GM18868 (cell line): ENCODE measurements around the gene ST3GAL3.

Experiments used
- ATAC-seq: cut with Tn5 transposase; IDR thresholded peaks from one replicate; pipeline ENCODE4 v1.9.1; 2021; ENCODE audit warnings: mild to moderate bottlenecking, moderate library complexity; ENCODE audit not compliant: unreplicated experiment

Gene ST3GAL3

DNA sequence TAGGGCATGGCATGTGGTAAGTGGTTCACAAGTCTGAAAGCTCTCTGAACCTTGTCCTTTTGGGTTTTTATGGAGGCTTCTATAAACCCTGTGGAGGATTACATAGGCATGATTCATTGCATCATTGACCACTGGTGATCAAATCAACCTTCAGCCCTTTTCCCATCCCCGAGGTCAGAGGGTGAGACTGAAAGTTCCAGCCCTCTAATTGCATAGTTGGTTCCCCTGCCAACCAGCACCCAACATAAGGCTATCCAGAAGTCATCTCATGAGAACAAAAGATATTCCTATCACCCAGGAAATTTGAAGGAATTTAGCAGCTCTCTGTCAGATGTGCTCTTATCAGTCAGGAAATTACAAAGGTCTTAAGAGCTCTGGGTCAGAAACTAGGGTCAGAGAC, 136.8 kb downstream of the ST3GAL3 start:
- ATAC-seq: no peak

GRCh38 chr1:43847290-43847689, 140.0 kb downstream of the ST3GAL3 start:
- no peak for ATAC-seq

DNA sequence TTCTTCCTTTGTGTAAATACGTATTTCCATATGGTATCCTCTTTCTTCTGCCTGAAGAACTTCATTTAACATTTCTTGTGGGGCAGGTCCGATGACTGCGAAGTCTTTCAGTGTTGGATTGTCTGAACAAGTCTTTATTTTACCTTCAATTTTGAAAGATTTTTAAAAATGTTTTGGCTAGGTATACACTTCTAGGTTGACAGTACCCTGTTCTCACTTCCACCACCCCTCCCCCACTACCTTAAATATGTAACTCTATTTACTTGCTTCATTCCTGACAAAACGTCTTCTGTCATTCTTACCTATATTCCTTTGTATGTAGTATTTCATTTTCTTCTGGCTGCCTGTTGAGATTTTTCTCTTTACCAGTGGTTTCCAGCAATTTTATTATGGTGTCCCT, 140.5 kb downstream of the ST3GAL3 start:
- no peak for ATAC-seq

DNA sequence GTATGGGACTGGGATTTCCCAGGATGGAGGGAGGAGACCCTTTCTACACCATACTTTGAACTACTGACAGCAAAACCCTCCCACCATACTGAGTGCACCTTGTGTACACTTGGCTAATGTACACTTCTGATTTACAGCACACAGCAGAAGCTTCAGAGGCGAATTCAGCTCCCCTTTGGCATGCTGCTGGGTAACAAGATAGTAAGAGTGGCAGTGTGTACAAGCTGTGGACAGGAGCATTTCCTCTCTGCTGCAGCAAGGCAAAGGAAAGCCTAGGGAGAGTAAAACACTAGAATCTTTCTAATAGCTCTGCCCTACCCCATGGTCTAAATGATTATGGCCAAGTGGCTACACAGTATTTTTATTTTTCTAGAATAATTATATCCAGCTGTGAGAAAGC, 142.3 kb downstream of the ST3GAL3 start:
- no peak for ATAC-seq

- ATAC-seq: no peak
Measured at GRCh38 chr1:43850591-43851233, 143.4 kb downstream of the ST3GAL3 start.

DNA sequence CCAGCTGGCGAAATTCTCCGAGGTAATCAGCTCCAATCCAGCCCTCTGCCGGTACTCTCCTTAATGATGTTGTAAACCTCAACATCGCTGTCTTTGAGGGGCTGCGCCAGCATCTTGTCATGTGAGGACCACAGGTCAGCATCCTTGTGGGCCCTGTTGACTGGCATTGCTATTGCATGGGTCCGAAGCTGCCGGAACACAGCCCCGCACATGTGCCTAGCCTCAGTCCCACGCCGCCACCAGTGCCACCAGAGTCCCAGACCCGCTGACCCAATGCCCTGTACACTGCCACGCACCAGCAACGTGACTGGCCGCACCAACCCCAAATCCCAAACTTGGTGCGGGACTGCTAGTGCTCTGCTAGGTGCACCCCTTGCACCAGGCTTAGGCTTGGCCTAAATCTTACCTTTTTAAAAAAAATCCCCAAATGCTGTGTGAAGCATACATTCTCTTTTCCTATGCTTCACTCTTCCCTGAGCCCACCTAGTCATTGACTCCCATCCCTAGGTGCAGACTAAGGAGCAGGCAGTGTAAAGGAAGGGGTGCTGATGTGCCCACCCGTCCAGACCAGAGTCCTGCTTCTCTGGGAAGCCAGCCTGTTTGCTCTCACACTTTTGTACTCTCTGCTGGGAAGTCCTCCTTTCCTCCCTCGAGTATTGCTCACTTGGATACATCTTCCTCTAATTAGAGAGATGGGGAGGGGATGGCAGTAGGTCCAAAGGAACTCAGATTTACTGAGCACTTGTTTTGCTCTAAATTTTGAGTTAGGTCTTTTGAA, 144.4 kb downstream of the ST3GAL3 start:
- no peak for ATAC-seq

DNA sequence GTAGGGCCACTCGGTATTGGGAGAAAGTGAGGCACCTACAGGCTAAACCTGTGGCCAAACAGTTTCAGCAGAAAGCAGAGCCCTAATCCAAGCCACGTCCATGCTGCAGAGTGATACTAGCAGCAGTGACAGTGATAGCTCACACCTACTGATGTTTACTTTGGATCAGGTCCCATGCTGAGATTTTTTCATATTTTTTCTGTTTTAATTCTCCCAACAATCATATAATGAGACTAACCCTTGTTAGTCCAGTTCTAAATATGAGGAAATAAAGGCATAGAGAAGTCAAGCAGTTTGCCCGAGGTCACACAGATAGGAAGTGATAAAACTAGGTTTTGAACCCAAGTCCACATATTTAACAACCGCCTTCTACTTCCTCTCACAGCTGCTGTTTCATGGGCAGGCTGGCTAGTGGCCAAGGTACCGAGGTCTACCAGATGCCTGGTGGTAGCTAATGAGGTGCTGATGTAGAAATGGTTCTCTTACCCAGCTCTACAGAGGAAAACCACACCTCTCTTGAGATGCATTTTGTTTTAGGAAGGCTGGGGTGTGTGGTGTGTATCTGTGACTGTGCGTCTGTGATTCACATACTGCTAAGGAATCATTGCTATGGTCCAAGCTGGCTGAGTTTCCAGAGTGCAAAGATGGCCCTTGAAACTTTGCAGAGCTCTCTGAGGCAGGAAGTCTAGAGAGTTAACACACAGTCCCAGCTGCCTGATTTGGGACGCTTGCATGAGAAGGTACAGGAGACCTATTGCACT, 146.0 kb downstream of the ST3GAL3 start:
- peak; percentile 62 for ATAC-seq

GRCh38 chr1:43854473-43854872, 147.1 kb downstream of the ST3GAL3 start:
- ATAC-seq: no peak

DNA sequence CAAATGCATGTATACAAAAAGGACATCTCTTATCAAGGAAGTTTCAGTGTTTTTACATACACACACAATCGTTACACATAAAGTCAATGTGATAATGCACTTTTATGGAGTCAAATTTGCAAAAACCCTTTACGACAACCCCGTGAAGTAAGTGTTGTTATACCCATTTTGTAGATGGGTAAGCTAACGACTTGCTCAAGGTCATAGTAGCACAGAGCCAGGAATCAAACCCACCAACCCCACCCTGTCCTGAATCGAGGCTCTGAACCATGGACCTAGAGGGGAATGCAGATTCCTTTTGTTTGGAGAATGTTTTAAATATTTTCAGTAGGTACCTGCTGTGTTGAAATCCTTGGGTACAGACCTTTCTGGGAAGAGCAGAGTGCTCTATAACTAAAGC, 148.9 kb downstream of the ST3GAL3 start:
- no peak for ATAC-seq

GRCh38 chr1:43857163-43857562, 149.8 kb downstream of the ST3GAL3 start:
- ATAC-seq: no peak

GRCh38 chr1:43858324-43858723, 151.0 kb downstream of the ST3GAL3 start:
- ATAC-seq: no peak

DNA sequence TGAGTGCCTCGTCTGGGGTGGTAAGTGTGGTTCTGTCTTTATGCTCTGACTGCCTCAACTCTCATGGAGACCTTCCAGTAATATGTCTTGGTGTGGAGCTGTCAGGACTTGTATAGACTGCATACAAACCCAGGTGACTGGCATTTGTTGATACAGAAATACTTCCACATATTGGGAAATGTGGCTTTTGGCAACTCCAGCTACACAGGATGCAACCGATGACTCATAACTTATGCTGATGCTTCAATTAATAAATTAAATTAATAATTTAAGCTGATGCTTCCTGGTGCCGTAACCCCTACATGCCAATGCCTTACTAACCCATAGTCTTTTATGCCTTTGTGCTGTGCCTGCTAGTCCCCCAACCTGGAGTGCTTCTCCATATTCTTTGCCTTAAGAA, 154.0 kb downstream of the ST3GAL3 start:
- ATAC-seq: no peak

DNA sequence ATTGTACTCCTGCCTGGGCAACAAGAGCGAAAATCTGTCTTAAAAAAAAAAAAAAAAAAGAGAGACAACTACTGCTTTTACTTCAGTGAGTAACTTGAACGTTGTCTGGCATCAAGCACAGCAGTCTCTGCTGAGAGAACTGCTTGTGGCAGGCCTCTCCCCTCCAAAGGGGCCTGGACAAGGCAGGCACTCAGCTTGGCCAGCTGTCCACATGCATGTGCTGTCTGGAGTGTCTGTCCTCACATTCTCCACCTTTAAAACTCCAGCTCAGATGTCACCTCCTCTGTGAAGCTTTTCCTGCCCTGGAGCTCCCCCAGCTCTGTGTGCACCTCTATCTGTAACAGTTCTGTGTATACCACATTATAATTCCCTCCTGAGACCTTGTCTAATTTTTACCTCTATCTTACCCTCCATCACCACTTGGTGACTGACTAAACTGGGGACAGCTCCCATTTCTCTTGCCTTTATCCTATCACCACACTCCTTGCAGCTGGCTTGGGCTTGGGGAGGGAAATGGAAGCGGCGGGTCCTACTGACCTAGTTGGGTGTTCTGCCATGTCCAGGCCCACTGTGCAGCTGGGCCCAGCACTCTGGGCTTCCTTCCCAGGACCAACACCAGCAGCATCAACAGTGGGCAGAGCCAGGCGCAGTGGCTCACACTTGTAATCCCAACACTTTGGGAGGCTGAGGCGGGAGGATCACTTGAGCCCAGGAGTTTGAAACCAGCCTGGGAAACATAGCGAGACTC, 154.8 kb downstream of the ST3GAL3 start:
- ATAC-seq: no peak

- ATAC-seq: no peak
Measured at GRCh38 chr1:43864111-43865045, 157.0 kb downstream of the ST3GAL3 start.

DNA sequence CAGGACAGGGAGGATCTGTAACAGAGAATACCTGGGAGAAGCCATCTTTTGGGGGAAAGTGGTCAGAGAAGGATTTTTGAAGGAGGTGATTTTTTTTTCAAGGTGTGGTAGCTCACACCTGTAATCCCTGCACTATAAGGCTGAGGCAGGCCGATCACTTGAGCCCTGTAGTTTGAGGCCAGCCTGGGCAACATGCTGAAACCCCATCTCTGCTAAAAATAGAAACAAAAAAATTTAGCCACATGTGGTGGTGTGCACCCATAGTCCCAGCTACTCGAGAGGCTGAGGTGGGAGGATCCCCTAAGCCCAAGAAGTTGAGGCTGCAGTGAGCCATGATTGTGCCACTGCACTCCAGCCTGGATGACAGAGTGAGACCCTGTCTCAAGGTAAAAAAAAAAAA, 158.9 kb downstream of the ST3GAL3 start:
- no peak for ATAC-seq

GRCh38 chr1:43867976-43868740, 160.8 kb downstream of the ST3GAL3 start:
- ATAC-seq: no peak

DNA sequence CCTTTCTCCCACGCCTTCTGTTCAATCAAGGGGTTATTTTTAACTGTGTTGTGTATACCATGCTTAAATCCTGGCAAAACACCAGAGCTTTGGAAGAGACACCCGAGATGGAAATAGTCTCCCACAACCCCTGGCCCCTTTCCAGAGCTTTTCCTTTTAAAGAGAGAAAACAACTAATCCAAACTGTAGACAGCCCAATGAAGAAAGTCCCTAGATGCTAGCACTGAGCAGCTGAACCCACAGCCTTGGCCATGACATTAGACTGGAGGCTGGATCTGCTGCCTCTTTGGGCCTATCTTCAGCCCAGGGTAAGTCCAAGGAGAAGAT, 161.4 kb downstream of the ST3GAL3 start:
- ATAC-seq: no peak

DNA sequence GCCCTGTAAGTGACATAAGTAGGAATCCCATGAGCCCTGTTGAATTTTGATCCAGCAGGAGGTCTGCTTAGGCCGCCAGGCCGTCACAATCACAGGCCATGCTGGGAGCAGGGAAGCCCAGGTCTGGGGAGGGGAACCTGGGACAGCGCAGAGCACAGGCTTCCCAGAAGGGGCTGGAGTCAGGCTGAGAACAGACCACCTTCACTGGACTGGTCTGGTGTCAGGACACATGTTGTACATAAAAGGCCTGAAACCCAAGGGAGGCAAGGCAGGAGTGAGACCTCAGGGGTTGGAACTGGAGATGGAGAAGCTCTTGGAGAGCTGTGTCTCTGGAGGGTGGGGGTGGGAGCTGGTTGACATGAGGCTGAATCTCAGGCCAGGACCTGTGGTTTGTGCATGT, 163.0 kb downstream of the ST3GAL3 start:
- ATAC-seq: no peak

- ATAC-seq: no peak
Measured at GRCh38 chr1:43871181-43871910, 164.0 kb downstream of the ST3GAL3 start.
